Activated T-cell treated with anti-CD3 and anti-CD28 coated beads for 4 hours (primary cell): ENCODE data around the gene PUM1.
"Not testable (repeated sequence)": the region's sequence is repeated elsewhere in the genome, so short reads cannot be mapped to it uniquely, and the experiment has no call there.

Source experiments
- DNase-seq: peaks from one replicate; pipeline ENCODE4 v3.0.0-alpha.2; 2020

PUM1 gene

DNA sequence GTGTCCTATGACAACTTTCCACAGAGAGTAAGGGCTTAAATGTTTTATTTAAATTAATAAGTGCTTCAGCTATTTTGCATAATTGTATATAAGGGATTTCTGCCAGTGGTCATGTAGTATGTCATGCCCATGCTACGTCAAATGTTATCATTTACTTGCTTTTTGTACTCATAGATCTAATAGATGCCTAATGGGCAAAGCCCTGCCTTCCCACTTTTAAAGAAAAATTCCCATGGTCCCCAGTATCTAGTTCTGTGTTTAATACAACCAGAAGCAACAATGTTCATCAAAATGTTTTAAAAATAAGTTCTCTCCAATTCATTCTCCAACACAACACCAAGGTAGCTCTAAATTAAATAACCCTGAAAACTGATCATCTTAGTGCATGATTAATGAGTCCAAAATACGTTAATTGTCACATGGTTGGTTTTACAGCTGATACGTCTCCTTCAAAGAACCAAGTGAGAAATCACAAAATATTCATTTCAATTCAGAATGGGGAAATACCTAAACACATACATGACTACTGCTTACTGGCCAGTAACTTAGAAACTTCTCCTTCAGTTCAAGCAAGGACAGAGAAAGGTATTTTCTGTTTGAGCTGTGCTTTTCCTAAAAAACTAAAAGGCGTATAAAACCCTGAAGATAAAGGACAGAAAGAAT lies 107.8 kb downstream of the PUM1 start:
- no peak for DNase-seq

DNA sequence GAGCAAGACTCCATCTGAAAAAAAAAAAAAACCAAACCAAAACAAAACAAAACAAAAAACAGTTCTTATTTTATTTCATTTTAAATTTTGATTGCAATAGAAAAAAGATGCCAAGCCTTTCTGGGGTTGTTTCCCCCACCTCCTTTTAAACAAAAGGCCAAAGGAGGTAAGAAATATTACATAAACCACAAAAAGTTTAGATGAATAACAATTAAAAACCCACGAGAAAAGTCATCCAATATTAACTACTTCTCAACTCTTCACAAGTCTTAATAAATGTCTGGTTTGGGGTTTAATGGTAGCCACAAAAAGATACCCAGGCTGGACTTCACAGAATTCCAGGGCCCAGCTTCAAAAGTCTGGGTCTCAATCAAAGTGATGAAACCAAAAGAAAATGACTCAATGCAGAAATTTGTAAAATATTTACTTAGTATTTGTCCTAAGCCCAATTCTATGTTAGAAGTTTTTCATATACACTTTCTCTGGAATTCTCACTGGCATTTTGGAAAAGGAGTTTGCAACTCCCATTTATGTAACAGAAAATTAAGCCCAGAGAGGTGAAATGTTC lies 110.0 kb downstream of the PUM1 start:
- DNase-seq: no peak

DNA sequence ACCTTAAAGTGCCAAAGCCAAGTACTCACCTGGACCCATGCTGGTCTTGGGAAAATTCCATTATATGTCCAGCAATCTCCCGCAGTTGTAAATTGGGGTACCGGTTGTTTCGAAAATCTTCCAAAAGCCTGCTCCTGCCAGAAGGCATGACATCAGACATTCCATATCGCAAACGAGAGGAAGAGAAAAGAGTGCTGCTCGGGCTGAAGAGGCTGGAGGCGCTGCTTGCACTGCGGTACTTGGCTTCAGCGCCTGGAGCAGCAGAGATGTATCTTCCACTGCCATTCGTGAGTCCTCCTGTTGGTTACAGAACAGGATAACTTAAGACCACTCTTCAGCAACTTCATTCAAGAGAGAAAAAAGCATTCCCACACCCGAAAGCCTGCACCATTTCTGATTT lies 111.8 kb downstream of the PUM1 start:
- no peak for DNase-seq

DNA sequence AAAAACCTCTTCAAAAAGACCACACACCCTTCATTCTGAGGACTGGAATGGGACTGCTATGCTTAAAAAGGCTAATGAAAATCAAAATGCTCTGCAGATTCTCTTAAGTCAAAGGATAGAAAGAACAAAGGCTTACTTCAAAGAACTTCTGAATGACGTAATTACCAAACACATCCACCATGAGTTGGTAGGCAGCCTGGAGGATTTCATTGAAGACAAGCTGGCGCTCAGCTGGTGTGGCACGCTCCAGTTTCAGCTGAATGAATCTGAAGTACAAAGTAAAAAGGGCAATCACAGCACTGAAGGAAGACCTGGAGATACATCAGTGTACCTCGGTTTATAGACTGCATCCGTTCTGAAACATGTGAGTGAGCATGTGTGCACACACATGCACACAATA lies 113.4 kb downstream of the PUM1 start:
- DNase-seq: no peak

DNA sequence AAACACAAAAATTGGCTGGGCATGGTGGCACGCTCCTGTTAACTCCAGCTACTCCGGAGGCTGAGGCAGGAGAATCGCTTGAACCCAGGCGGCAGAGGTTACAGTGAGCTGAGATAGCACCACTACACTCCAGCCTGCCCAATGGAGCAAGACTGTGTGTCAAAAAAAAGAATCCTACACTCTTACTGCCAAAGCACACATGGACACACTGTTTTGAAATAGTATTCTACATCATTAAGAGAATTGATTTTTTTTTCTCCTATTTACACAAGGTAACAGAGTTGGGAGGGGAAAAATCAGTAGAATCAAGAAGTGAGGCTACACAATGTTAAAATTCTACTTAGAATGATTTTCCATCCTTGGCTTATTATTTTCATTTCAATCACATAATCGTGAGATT lies 114.8 kb downstream of the PUM1 start:
- DNase-seq: no peak

DNA sequence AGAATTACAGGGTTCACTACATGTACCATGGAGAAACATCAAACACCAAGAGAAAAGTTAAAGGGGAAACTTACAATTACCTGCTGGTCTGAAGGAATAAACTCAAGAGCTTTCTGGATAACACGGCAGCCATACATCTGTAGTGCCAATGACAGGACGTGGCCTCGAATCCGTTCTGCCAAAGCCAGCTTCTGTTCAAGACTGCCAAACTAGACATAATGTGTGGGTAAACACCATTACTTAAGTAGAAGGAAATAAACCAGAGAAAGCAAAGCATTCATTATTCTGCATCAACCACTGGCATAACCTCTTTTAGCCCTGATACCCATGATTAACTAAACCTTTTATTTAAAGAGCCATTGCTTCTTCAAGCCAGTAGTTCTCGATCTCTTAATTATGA lies 115.5 kb downstream of the PUM1 start:
- no peak for DNase-seq

DNA sequence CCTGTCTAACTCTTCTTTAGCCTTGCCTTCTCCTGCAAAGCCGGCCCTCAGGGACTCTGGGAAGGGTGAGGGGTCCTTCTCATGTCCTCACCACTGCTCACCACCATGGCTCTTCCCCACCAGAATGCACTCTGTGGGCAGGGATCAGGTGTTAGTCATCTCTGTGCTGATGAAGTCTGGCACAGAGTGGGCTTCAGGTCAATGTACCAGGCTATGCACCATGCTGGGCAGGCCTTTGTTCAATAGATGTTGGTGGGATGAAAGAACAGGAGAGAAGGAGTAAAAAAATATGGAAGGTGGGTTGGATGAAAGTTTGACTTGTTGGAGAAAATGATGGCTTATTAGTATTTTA lies 116.1 kb downstream of the PUM1 start:
- DNase-seq: not testable (repeated sequence)

DNA sequence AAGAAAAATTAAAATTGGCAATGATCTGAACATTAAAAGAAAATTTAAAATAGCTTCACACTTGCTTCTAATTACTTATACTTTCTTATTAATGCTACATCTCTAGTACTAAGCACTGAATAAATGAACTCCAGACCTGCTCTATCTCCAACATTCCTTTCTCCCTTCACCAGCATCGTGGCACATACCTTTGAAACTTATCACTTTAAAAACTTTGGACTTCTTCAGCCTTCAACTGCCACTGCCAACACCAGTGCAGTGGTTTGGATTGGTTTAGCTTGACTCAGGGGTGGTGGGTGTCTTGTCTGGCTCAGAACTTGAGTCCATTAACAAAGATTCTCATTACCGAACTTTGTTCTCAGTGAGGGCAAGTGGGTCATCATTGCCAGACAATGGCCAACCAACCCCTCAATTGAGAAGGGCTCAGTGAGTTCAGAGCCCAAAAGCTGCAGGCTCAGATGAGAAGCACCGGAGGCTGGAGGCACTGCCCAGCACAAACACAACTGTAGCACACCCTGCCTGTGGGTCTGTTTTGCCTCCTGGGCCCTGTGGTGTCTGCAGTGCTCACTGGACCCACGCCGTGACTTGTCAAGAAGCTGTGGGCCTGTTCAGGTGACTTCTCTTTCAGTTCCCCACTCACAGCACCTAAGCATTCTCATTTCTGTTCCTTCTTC lies 116.6 kb downstream of the PUM1 start:
- DNase-seq: not testable (repeated sequence)

DNA sequence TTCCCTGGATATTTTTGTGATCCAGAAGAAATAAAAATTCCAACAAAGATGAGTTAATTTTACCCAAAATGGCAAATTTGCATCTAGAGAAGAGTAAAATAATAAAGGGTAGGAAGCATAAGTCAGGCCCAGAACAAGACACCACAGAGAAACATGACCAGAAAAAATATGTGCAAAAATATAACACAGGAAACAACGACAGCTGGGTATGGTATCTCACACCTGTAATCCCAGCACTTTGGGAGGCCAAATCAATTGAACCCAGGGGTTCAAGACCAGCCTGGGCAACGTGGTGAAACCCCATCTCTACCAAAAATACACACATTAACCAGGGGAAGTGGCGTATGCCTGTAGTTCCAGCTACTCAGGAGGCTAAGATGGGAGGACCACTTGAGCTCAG lies 117.2 kb downstream of the PUM1 start:
- DNase-seq: no peak

DNA sequence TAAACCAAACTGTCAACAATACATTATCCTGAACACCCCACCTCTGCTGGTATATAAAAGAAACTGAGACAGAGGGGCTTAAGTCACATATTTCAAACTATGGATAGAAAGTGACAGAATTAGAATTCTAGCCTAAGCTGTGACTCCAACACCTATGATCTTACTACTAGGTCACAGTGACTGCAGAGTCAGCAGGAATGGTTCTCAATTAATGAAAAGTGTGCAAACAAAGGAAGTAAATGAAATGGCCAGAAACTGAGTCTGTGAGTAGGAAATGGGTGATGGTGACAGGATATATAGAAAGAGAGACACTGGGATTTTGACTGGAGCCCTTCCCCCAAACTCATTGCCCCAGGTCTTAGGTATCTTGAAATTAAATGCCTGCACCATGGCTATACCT lies 118.3 kb downstream of the PUM1 start:
- no peak for DNase-seq

DNA sequence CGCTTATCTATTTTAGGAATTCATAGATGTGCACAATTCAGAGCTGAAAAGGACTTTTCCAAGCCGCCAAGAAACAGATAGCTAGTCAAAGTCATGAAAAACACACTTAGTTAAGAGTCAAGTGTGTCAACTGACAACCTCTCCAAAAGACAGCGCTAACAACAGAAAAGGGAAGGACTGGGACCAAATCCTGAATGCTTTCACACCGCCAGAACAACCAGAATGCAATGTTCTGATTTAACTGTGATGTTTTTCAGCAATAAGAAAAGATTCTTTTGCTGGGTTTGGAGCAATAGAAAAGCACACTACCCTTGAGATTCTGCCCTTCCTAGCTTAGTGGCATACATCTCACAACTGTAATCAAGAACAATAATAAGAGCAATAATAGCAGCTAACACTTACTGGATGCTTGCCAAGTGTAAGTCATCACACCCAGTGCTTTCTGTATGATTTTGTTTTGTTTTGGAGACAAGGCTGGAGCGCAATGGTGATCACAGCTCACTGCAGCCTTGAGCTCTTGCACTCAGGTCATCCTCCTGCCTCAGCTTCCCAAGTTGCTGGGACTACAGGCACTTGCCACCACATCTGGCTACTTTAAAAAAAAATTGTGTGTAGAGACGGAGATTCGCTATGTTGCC lies 123.1 kb downstream of the PUM1 start:
- DNase-seq: no peak

DNA sequence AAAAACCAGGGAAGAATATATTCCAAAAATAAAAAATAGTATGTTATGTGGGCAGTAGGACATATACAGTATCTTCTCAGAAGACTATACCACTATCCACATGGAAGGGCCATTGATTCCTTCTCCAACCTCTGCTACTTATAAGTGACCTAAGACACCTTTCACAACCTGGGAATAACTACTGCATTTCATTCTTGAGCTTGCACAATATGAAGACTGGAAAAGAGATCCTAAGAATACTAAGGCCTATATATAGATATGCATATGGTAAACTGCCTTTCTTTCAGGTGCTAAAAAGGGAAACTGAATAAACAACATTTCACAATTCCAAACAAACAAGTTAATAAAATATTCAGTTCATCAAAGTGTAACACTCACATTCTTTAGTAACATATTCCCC lies 125.0 kb downstream of the PUM1 start:
- no peak for DNase-seq

DNA sequence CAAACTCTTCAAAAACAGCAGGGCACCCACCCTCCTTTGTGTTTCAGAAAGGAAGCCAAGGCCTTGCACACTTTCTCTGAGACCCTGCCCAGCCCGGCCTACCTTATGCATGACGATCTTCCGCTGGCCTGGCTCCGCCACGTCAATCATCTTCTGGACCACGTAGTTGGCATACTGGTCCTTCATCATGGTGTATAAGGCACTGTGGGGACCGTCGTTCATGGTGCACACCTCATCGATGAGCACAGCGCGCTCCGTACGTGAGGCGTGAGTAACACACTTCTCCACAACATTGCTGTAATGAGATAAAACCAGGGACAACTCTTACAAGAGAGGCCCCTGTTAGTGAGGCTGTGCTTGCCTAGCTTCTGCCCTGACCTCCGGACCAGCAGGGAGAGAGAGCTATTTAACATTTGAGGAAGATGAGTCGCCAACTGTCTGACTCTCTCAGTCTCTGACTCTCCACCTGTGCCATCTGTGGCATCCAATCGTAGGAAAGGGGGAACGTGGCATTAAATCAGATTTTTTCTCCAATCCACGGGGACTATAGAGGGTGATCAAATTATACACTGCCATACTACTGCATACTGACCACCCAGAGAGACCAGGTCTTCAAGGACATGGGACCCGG lies 128.9 kb downstream of the PUM1 start:
- DNase-seq: no peak

DNA sequence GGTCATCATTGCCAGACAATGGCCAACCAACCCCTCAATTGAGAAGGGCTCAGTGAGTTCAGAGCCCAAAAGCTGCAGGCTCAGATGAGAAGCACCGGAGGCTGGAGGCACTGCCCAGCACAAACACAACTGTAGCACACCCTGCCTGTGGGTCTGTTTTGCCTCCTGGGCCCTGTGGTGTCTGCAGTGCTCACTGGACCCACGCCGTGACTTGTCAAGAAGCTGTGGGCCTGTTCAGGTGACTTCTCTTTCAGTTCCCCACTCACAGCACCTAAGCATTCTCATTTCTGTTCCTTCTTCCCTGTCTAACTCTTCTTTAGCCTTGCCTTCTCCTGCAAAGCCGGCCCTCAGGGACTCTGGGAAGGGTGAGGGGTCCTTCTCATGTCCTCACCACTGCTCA lies 129.8 kb downstream of the PUM1 start:
- DNase-seq: not testable (repeated sequence)

DNA sequence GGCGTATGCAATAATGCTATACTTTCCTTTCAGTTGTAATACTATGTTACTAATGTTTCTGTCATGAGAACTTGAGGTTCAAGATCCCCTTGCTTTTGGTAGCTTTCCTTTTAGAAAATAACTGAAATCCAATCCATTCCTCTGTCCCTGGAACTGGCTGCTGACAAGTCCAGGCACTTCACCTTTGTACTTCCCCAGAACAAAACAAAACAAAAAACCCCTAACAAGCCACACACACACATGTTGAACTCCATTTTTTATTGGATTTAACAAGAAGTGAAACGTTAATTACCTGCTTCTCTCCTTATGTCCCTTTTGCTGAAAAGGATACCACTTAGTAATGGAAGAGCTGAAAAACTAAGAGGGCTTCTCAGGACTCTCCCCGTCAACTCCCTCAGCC lies 130.9 kb downstream of the PUM1 start:
- no peak for DNase-seq

DNA sequence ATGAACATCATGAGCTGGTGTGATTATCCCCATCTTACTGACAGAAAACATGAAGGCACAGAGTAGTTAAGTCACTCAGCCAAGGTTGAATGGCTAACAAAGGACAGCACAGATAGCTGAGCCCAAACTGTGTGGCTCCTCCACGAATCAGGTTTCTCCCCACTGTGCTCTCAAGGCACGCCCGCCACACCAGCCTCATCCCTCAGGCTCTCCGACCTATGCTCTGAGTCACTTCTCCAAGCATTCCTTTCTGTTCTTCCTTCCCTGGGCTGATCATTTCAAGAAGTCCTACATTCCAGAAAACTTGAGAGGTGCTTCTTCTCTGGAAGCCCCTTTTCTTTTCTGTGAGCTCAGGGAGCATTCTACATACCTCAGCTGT lies 131.7 kb downstream of the PUM1 start:
- no peak for DNase-seq

DNA sequence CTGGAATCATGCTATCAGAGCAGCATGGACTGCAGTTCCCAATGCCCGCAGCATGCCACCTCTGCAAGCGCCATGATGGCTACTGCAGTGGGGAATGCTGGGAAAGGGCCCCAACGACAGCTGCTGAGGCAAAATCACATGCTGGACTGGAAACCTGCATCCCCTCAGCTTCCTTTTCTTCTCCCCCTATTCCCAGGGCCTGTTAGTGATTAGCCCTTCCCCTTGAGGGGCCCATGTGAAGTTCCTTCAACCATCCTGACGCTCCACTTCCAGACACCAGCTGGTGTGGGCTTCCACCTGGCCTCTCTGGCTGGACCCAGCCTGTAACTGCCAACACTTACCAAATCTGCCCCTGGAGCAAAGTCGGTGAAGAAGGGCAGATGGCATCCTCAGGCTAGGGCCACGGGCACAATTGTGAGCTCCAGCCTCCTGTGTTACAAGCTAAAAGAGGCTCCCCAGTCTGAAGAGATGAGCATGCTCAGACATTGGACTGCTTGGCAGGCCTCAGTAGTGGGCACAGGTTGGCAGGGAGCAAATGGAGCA lies 134.8 kb downstream of the PUM1 start:
- DNase-seq: no peak

DNA sequence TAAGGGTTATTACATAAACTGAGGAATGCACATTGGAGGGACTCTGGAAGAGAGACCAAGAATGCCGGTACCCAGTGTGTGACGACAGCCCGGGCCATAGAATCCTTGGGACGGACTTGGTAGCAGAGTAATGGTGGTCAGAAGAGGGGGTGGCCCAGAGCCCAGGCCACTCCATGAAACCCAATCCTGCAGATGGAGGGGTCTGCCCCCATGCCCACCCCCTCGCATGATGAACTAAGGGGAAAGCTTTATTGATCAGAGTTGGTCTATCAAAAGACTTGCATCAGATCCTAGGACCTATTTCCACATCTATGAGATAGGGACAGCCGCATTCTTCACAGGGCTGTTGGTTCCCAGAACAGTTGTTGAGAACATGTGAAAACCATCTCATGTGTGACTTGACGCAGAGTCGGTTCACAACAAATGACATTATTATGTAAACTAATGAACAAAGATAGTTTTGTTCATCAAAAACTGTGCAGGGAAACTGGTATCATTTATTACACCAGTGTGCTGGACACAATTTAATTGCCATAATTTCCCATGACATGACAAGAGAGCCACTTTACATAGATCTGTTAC lies 135.5 kb downstream of the PUM1 start:
- no peak for DNase-seq

DNA sequence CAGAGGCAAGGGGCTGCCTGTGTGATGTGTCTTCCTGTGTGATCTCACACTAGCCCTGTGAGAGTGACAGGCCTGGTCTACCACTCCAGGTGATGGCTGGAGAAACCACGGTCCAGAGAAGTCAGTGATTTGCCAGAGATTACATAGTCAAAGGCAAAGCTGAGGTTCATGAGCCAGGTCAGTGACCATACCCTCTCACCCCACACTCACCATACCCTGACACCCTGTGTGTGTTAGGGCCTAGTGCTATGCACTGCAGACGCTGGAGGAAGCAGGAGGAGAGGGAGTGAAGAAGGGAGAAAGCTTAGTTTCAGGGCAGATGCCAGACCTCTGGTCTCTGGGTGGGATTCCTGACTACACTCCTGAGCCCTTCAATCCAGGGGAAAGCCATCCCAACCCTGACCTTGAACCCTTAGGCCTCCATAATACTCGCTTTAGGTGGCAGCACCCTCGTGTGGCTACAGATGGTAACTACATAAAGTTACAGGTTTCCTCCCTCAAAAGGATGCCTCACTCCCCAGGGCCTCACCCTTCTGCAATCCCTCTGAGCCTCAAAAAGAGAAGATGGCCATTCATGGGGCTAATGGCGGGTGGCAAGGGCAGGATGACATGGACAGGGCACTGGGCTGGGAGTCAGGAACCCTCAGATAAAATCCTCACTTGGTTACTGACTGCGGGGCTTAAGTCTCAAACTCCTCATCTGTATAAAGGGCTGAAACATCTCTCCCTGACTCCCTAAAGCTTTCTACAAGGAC lies 136.2 kb downstream of the PUM1 start:
- DNase-seq: peak; percentile 37

DNA sequence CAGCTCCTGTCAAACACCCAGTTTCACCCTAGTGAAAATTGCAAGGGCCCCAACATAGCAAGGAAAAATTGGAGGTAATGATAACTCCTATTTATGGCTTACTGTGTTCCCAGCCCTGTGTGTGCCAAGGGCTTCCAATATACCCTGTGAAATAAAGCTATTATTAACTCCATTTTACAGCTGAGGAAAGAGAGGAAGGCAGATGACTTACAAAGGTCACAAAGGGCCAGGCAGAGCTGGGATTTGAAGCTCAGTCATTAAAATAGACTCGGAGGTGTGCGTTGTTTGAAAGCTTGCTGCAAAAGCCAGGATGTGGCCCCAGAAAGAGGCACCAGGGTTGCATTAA lies 136.8 kb downstream of the PUM1 start:
- DNase-seq: no peak

DNA sequence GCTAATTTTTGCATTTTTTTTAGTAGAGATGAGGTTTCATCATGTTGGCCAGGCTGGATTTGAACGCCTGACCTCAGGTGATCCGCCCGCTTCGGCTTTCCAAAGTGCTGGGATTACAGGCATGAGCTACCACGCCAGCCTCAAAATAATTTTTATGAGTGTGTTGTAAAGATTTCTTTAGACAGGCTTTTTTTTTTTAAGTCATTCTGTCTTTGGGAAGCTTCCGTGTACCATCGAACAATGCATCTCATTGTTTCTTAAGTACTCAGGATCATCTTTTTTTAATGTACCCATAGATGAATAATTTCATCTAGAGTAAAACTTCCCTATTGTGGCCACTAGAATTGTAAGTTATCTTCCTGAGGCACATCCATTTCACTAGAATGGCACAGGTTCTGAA lies 137.3 kb downstream of the PUM1 start:
- no peak for DNase-seq

DNA sequence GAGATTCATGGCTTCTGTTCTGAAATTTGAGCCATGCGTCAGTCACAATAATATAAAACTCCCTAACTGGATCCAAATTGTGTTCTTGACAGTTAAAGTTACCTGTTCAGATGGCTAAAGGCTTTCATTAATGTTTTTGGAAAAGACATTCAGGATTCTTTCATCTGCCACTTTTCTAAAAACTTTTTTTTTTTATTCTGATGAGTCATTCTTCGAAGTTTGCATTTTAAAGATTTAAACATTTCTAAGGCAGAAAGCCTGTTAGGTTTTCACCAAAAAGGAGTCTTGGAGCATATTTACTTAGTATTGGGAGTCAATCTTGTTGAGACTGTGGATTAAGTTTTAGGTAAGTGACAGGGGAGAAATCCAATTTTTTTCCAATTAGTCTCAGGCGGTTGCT lies 138.1 kb downstream of the PUM1 start:
- DNase-seq: no peak

DNA sequence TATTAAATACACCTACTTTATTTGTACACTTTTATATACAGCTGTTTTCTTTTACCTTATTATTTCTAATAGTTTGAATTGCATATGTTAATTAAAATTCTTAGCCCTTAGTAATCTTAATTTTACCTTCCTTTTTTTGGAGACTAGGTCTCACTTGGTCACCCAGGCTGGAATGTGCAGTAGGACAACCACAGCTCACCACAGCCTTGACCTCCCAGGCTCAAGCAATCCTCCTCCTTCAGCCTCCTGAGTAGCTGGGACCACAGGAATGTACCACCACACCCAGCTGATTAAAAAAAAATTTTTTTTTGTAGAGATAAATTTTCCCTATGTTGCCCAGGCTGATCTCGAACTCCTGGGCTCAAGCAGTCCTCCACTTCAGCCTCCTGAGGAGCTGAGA lies 141.9 kb downstream of the PUM1 start:
- no peak for DNase-seq
